Measurements from ENCODE around the gene ZBTB25. TPM values are rescaled to one million over a fixed set of nuclear protein-coding genes. Genes with fewer than 3 reads are reported as not detected.

Gene ZBTB25
- total RNA-seq (10 to 100 TPM; 15.5 to 18.2 TPM), polyA plus RNA-seq (ENCODE audit: insufficient read length in 2 of 2) (10 to 100 TPM; 13.3 to 17.1 TPM)
- long read RNA-seq, donor 1, full-length matches to known transcripts, result 3 of 24 reads
- long read RNA-seq, donor 1, partial matches to known transcripts, result 21 of 24 reads
- long read RNA-seq, donor 1, other reads (novel, unspliced or antisense), result 0 of 24 reads
- long read RNA-seq, donor 2, full-length matches to known transcripts, result 1 of 1 reads
- long read RNA-seq, donor 2, partial matches to known transcripts, result 0 of 1 reads
- long read RNA-seq, donor 2, other reads (novel, unspliced or antisense), result 0 of 1 reads
- long read RNA-seq, donor 3, full-length matches to known transcripts, result 1 of 6 reads
- long read RNA-seq, donor 3, partial matches to known transcripts, result 0 of 6 reads
- long read RNA-seq, donor 3, other reads (novel, unspliced or antisense), result 5 of 6 reads
- long read RNA-seq, donor 4, full-length matches to known transcripts, result 1 of 1 reads
- long read RNA-seq, donor 4, partial matches to known transcripts, result 0 of 1 reads
- long read RNA-seq, donor 4, other reads (novel, unspliced or antisense), result 0 of 1 reads

DNA sequence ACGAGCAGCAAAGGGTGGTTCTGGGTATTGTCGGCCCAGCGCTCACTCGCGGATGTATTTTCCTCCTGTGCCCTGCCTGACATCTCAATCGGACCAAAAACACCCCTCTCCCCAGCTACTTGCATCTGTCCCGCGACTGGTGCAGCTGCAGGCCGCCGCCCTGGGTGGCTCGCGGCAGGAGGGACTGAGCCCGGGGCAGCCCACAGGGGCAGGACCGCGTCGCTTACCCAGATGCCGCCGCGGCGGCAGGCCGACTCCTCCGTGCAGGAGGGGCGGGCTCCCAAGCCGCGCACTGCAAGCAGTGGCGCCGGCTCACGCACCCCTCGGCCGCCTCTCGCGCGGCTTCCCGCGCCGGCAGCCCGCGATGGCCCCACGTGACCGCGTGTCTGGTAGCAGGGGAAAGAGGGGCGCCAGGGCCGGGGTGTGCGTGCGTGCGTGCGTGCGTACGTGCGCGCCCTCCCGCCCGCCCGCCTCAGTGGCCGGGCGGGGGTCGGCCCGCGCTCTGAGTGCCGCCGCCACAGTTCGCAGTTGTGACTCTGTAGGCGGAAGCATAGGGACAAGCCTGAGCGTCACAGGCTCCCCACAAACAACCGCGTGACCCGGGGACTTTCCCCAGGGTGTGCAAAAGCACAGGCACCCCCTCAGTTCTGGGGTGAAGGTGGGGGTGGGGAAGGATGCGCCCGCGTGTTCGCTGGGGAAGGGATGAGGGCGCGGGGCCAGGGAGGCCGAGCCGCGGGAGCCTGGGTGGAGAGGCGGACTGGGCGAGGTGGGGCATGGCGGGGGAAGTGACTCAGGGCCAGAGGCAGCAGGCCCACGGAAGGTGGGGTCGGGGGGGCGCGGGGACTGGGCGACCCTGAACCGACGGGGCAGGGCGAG is at the start of gene ZBTB25:
Gene ZBTB25, minus strand, starts transcription at position 405 of the 876 bp plus-strand sequence. CDS start 13,305 bp downstream, outside the sequence.
- H3K36me3 ChIP-seq (ENCODE audit: control insufficient read depth, insufficient read depth, low read length), result peaks cover 2% of the 10 kb centered on the region
- H3K4me1 ChIP-seq (ENCODE audit: control insufficient read depth, insufficient read depth, low read length), result peaks cover 13% of the 10 kb centered on the region
- peak within 1 kb of the TSS; percentile 98 for H3K4me3 ChIP-seq (ENCODE audit: low read depth, low read length)
- no peaks in the 10 kb centered on the region for H3K27me3 ChIP-seq (ENCODE audit: control insufficient read depth, insufficient read depth, low read length)
- no peaks in the 10 kb centered on the region for H3K9me3 ChIP-seq (ENCODE audit: control insufficient read depth, insufficient read depth, low read length)
- under 1% methylated on average over 87 of the region's 87 CpGs for WGBS (ENCODE audit: insufficient coverage)
- DNase-seq (ENCODE audit: low read depth in 4 of 6, low spot score in 6 of 6), result peak; percentile 70 to 98 (median 88)
- peak within 1 kb of the TSS; percentile 99 for H3K27ac ChIP-seq (ENCODE audit: low read depth, low read length)

DNA sequence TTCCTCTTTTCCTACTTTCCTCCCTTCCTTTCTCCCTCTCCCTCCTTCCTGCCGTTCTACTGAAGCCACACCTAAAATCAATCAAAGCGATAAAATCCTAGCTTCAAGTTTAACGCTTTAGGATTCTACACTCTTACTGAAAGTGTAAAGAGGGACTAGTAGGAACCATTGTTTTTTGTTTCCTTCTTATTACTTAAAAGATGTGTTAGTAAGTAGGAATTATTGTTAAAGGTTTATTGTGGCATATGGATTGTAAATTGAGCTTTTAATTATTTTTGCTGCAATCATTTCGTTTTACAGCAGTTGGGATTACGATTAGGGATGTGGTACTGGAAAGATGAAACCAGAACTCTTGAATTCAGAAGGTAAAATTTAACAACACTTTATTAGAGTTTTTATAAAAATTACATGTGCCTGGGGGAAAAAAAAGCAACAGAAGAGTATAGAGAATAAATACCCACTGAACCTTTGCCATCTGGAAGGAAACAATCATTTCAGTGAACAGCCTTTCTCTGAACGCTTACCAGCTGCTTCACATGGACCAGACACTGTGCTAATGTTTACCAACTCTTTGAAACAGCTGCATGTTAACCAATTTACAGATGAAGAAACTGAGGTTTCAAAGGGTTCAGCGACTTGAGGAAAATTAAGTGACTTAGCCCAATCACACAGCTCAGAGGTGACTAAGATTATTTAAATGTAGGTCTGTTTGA is 47.1 kb upstream of the ZBTB25 start:
- no CpG with 5 or more reads among the region's 7 CpGs for WGBS (ENCODE audit: insufficient coverage)
- Histone ChIP-seq H3K4me3 (ENCODE audit: low read depth, low read length) (no peak overlapping the region), H3K4me1 (ENCODE audit: control insufficient read depth, insufficient read depth, low read length) (peaks cover 7% of the 10 kb centered on the region), H3K9me3 (ENCODE audit: control insufficient read depth, insufficient read depth, low read length) (no peaks in the 10 kb centered on the region), H3K27me3 (ENCODE audit: control insufficient read depth, insufficient read depth, low read length) (peaks cover 25% of the 10 kb centered on the region), H3K36me3 (ENCODE audit: control insufficient read depth, insufficient read depth, low read length) (no peaks in the 10 kb centered on the region), H3K27ac (ENCODE audit: low read depth, low read length) (no peak overlapping the region)
- peak in 1 of 6 donors; percentile 58 for DNase-seq (ENCODE audit: low read depth in 4 of 6, low spot score in 6 of 6)

GRCh38 chr14:64549791-64550620 is 46.4 kb upstream of the ZBTB25 start, which contains the start of gene PPP1R36:
Gene PPP1R36 (plus strand): TSS chr14:64549961. CDS start chr14:64549998, 37 bp downstream.
- H3K27me3 ChIP-seq (ENCODE audit: control insufficient read depth, insufficient read depth, low read length), result peaks cover 25% of the 10 kb centered on the region
- under 1% methylated on average over 44 of the region's 54 CpGs for WGBS (ENCODE audit: insufficient coverage)
- no peaks in the 10 kb centered on the region for H3K9me3 ChIP-seq (ENCODE audit: control insufficient read depth, insufficient read depth, low read length)
- no peak within 1 kb of the TSS for H3K27ac ChIP-seq (ENCODE audit: low read depth, low read length)
- H3K4me1 ChIP-seq (ENCODE audit: control insufficient read depth, insufficient read depth, low read length), result peaks cover 7% of the 10 kb centered on the region
- H3K4me3 ChIP-seq (ENCODE audit: low read depth, low read length), result peak within 1 kb of the TSS; percentile 27
- H3K36me3 ChIP-seq (ENCODE audit: control insufficient read depth, insufficient read depth, low read length), result no peaks in the 10 kb centered on the region
- peak in 2 of 6 donors; percentile 39 to 57 for DNase-seq (ENCODE audit: low read depth in 4 of 6, low spot score in 6 of 6)

DNA sequence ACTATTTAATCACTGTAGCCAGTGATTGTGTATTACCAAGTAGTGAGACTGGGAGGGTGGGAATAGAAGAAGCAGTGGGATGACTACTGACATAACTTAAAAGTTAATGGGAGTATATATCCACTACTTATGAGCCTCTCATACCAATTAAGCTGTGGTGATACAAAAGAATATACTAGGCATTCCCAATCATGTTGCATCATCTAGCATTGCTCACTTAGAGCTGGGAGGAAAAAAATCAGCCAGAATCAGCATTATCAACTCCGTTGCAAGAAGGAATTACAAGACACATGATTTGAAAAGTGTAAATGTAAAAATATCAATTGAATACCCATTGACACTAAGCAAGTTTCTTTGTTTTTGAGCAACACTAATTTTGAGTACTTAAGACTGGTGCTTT is 45.4 kb upstream of the ZBTB25 start:
- Histone ChIP-seq H3K27me3 (ENCODE audit: control insufficient read depth, insufficient read depth, low read length) (peaks cover 25% of the 10 kb centered on the region), H3K36me3 (ENCODE audit: control insufficient read depth, insufficient read depth, low read length) (no peaks in the 10 kb centered on the region), H3K4me1 (ENCODE audit: control insufficient read depth, insufficient read depth, low read length) (peaks cover 7% of the 10 kb centered on the region), H3K9me3 (ENCODE audit: control insufficient read depth, insufficient read depth, low read length) (no peaks in the 10 kb centered on the region), H3K27ac (ENCODE audit: low read depth, low read length) (no peak overlapping the region), H3K4me3 (ENCODE audit: low read depth, low read length) (no peak overlapping the region)
- no peak for DNase-seq (ENCODE audit: low read depth in 4 of 6, low spot score in 6 of 6)
- WGBS (ENCODE audit: insufficient coverage), result no CpG with 5 or more reads among the region's 1 CpG

GRCh38 chr14:64544607-64545312 is 41.1 kb upstream of the ZBTB25 start:
- Histone ChIP-seq H3K36me3 (ENCODE audit: control insufficient read depth, insufficient read depth, low read length) (no peaks in the 10 kb centered on the region), H3K9me3 (ENCODE audit: control insufficient read depth, insufficient read depth, low read length) (no peaks in the 10 kb centered on the region), H3K4me1 (ENCODE audit: control insufficient read depth, insufficient read depth, low read length) (peaks cover 24% of the 10 kb centered on the region), H3K27me3 (ENCODE audit: control insufficient read depth, insufficient read depth, low read length) (peaks cover 29% of the 10 kb centered on the region), H3K27ac (ENCODE audit: low read depth, low read length) (no peak overlapping the region), H3K4me3 (ENCODE audit: low read depth, low read length) (no peak overlapping the region)
- WGBS (ENCODE audit: insufficient coverage), result no CpG with 5 or more reads among the region's 5 CpGs
- DNase-seq (ENCODE audit: low read depth in 4 of 6, low spot score in 6 of 6), result no peak

DNA sequence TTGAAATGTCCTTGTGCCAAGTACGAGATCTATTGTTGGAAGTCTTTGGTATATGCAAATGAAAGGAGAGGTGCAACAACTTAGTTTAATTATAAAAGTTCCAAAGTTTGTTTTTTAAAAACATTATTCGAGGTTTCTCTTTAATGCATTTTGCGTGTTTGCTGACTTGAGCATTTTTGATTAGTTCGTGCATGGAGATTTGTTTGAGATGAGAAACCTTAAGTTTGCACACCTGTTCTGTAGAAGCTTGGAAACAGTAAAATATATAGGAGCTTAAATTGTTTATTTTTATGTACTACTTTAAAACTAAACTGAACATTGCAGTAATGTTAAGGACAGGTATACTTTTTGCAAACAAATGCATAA is 39.2 kb upstream of the ZBTB25 start:
- no CpG with 5 or more reads among the region's 4 CpGs for WGBS (ENCODE audit: insufficient coverage)
- Histone ChIP-seq H3K4me1 (ENCODE audit: control insufficient read depth, insufficient read depth, low read length) (peaks cover 30% of the 10 kb centered on the region), H3K36me3 (ENCODE audit: control insufficient read depth, insufficient read depth, low read length) (no peaks in the 10 kb centered on the region), H3K27me3 (ENCODE audit: control insufficient read depth, insufficient read depth, low read length) (peaks cover 25% of the 10 kb centered on the region), H3K4me3 (ENCODE audit: low read depth, low read length) (peak overlapping the region; percentile 75), H3K27ac (ENCODE audit: low read depth, low read length) (no peak overlapping the region), H3K9me3 (ENCODE audit: control insufficient read depth, insufficient read depth, low read length) (no peaks in the 10 kb centered on the region)
- DNase-seq (ENCODE audit: low read depth in 4 of 6, low spot score in 6 of 6), result no peak

- H3K4me3 ChIP-seq (ENCODE audit: low read depth, low read length), result peak overlapping the region; percentile 75
- H3K4me1 ChIP-seq (ENCODE audit: control insufficient read depth, insufficient read depth, low read length), result peaks cover 30% of the 10 kb centered on the region
- H3K27me3 ChIP-seq (ENCODE audit: control insufficient read depth, insufficient read depth, low read length), result peaks cover 25% of the 10 kb centered on the region
- H3K27ac ChIP-seq (ENCODE audit: low read depth, low read length), result no peak overlapping the region
- DNase-seq (ENCODE audit: low read depth in 4 of 6, low spot score in 6 of 6), result peak in 1 of 6 donors; percentile 21
- 3% methylated on average over 56 of the region's 61 CpGs for WGBS (ENCODE audit: insufficient coverage)
- no peaks in the 10 kb centered on the region for H3K36me3 ChIP-seq (ENCODE audit: control insufficient read depth, insufficient read depth, low read length)
- H3K9me3 ChIP-seq (ENCODE audit: control insufficient read depth, insufficient read depth, low read length), result no peaks in the 10 kb centered on the region
Observed at GRCh38 chr14:64541972-64542835, 38.6 kb upstream of the ZBTB25 start.

Measured in spinal cord (tissue), 10 donors.